IPS-18c (cell line): ENCODE measurements around the gene MAD1L1.
"Not testable (repeated sequence)": the region's sequence is repeated elsewhere in the genome, so short reads cannot be mapped to it uniquely, and the experiment has no call there.

Experiments
- H3K4me3 ChIP-seq: 2 replicates; pipeline ENCODE4 v1.7.0; 2013; ENCODE audit warnings: low read depth, mild to moderate bottlenecking, low read length, moderate library complexity; ENCODE audit not compliant: insufficient read depth
- H3K9me3 ChIP-seq: one replicate; pipeline ENCODE4 v1.6.1; 2013; ENCODE audit warnings: mild to moderate bottlenecking, low read length, moderate library complexity; ENCODE audit not compliant: control insufficient read depth, insufficient read depth

Gene MAD1L1

GRCh38 chr7:2040201-2040892, 192.4 kb downstream of the MAD1L1 start:
- Histone ChIP-seq H3K4me3 (no peak overlapping the region), H3K9me3 (no peaks in the 10 kb centered on the region)

- Histone ChIP-seq H3K9me3 (no peaks in the 10 kb centered on the region), H3K4me3 (no peak overlapping the region)
These were observed 193.6 kb downstream of the MAD1L1 start for GRCh38 chr7:2038931-2039728.

- H3K4me3 ChIP-seq = no peak overlapping the region
These were observed 194.8 kb downstream of the MAD1L1 start for GRCh38 chr7:2037808-2038522.

GRCh38 chr7:2037301-2037807, 195.4 kb downstream of the MAD1L1 start:
- Histone ChIP-seq H3K9me3 (no peaks in the 10 kb centered on the region), H3K4me3 (no peak overlapping the region)

More at GRCh38 chr7:2037808-2038522, 194.8 kb downstream of the MAD1L1 start:
- no peaks in the 10 kb centered on the region for H3K9me3 ChIP-seq

- H3K4me3 ChIP-seq = no peak overlapping the region
- H3K9me3 ChIP-seq = no peaks in the 10 kb centered on the region
These were observed 196.0 kb downstream of the MAD1L1 start for GRCh38 chr7:2036786-2037185.

- not testable (repeated sequence) for H3K9me3 ChIP-seq, H3K4me3 ChIP-seq
These were observed 196.5 kb downstream of the MAD1L1 start for GRCh38 chr7:2036201-2036600.

GRCh38 chr7:2034291-2035201, 198.2 kb downstream of the MAD1L1 start:
- no peak overlapping the region for H3K4me3 ChIP-seq

GRCh38 chr7:2033586-2034135, 199.1 kb downstream of the MAD1L1 start:
- no peak overlapping the region for H3K4me3 ChIP-seq

More at GRCh38 chr7:2034291-2035201, 198.2 kb downstream of the MAD1L1 start:
- H3K9me3 ChIP-seq = no peaks in the 10 kb centered on the region

GRCh38 chr7:2032876-2033407, 199.8 kb downstream of the MAD1L1 start:
- H3K9me3 ChIP-seq = no peaks in the 10 kb centered on the region
- no peak overlapping the region for H3K4me3 ChIP-seq

More at GRCh38 chr7:2033586-2034135, 199.1 kb downstream of the MAD1L1 start:
- no peaks in the 10 kb centered on the region for H3K9me3 ChIP-seq

GRCh38 chr7:2032030-2032875, 200.5 kb downstream of the MAD1L1 start:
- no peaks in the 10 kb centered on the region for H3K9me3 ChIP-seq
- no peak overlapping the region for H3K4me3 ChIP-seq

- H3K9me3 ChIP-seq = no peaks in the 10 kb centered on the region
- H3K4me3 ChIP-seq = no peak overlapping the region
These were observed 201.3 kb downstream of the MAD1L1 start for GRCh38 chr7:2031451-2031845.

GRCh38 chr7:2030475-2031450, 202.0 kb downstream of the MAD1L1 start:
- no peaks in the 10 kb centered on the region for H3K9me3 ChIP-seq
- H3K4me3 ChIP-seq = no peak overlapping the region

- H3K9me3 ChIP-seq = no peaks in the 10 kb centered on the region
- no peak overlapping the region for H3K4me3 ChIP-seq
These were observed 202.8 kb downstream of the MAD1L1 start for GRCh38 chr7:2029936-2030335.

- Histone ChIP-seq H3K4me3 (no peak overlapping the region), H3K9me3 (no peaks in the 10 kb centered on the region)
These were observed 203.4 kb downstream of the MAD1L1 start for GRCh38 chr7:2029211-2029905.
